ENCODE data around the gene PCDHGA1.
"Not testable (repeated sequence)": the region's sequence is repeated elsewhere in the genome, so short reads cannot be mapped to it uniquely, and the experiment has no call there.

PCDHGA1 gene

DNA sequence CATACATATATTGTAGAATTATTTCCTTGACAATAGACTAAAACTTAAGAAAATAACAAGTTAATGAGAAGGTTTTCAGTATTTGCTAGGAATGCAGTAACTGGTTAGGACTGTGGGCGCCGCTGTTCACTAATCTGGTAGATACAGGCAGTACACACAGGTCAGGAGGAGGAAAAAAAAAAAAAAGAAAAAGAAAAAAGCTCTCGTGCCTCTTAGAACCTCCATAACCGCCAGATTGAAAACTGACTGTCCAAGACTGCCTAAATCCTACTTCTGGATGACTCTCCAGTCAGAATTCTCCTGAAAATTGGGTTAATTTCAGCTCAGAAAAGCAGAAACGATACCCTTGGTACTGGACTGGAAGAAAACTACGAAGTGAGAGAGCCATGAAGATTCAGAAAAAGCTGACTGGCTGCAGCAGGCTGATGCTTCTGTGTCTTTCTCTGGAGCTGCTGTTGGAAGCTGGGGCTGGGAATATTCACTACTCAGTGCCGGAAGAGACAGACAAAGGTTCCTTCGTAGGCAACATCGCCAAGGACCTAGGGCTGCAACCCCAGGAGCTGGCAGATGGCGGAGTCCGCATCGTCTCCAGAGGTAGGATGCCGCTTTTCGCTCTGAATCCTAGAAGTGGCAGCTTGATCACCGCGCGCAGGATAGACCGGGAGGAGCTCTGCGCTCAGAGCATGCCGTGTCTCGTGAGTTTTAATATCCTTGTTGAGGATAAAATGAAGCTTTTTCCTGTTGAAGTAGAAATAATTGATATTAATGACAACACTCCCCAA, at the start of gene PCDHGA1:
Gene PCDHGA1 (plus strand): TSS at position 216 of the 782 bp plus-strand sequence.
- no peak for FAIRE-seq

DNA sequence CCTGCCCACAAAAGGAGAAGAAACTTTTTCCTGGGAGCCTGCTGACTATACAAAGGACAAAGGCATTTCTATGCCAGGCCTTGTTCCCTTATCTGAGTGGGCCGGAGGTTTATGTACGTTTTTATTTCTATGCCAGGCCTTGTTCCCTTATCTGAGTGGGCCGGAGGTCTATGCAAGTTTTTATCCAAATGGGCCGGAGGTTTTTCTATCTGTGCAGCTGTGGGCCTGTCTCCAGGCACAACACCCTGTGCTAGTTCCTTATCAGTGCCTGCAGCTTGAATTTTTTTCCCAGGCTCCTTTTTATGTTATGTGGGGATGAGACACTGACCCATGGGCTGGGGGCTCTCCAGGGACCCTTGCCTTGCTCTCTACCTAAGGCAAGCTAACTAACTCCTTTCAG, 31.9 kb upstream of the PCDHGA1 start:
- no peak for FAIRE-seq

- no peak for FAIRE-seq
Measured at GRCh38 chr5:141303756-141304155, 26.6 kb upstream of the PCDHGA1 start, which contains the start of gene SLC25A2. Gene SLC25A2 (minus strand): TSS chr5:141304049. CDS start chr5:141303865, 184 bp downstream.

DNA sequence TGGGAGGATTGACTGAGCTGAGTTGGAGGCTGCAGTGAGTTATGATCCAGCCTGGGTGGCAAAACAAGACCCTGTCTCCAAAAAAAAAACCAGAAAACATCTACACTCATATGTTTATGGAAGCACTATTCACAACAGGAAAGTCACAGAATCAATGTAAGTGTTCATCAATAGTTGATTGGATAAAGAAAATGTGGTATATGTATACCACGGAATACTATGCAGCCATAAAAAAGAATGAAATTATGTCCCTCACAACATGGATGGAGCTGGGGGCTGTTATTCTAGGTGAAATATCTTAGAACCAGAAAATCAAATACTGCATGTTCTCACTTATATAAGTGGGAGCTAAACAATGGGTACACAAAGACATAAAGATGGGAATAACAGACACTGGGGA, 23.7 kb upstream of the PCDHGA1 start:
- FAIRE-seq: no peak

DNA sequence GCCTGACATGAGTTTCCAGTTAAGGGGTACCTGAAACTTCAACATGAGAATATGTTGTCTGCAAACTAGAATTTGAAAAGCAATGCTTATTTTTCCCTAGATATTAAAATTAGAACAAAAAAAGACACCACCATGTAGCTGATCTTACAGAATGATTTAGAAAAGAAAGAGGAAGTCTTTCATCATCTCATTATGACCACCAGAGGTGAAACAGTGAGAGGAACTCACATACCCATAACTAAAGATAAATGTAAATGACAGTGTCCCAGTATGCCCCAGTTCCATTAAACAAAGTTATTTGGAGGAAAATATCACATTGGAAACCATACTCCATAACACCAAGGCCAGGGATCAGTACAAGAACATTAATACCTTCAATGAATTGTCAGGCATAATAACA, 16.6 kb upstream of the PCDHGA1 start:
- FAIRE-seq: no peak

- not testable (repeated sequence) for FAIRE-seq
Measured at GRCh38 chr5:141316963-141317362, 13.4 kb upstream of the PCDHGA1 start.

- no peak for FAIRE-seq
Measured at GRCh38 chr5:141319202-141319601, 11.1 kb upstream of the PCDHGA1 start.

GRCh38 chr5:141319699-141320098, 10.6 kb upstream of the PCDHGA1 start:
- no peak for FAIRE-seq

- no peak for FAIRE-seq
Measured at GRCh38 chr5:141320225-141321169, 9.8 kb upstream of the PCDHGA1 start, which contains the start of gene TAF7. Gene TAF7 (minus strand): TSS chr5:141320784. CDS start chr5:141320044, 740 bp downstream.

- FAIRE-seq: no peak
Measured at GRCh38 chr5:141322261-141322660, 8.1 kb upstream of the PCDHGA1 start.

GRCh38 chr5:141326088-141326854, 4.0 kb upstream of the PCDHGA1 start:
- no peak for FAIRE-seq

- no peak for FAIRE-seq
Measured at GRCh38 chr5:141328231-141328630, 2.1 kb upstream of the PCDHGA1 start.

DNA sequence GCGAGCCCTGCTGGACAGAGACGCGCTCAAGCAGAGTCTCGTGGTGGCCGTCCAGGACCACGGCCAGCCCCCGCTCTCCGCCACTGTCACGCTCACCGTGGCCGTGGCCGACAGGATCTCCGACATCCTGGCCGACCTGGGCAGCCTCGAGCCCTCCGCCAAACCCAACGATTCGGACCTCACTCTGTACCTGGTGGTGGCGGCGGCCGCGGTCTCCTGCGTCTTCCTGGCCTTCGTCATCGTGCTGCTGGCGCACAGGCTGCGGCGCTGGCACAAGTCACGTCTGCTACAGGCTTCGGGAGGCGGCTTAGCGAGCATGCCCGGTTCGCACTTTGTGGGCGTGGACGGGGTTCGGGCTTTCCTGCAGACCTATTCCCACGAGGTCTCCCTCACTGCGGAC, 2.3 kb downstream of the PCDHGA1 start:
- not testable (repeated sequence) for FAIRE-seq

GRCh38 chr5:141338538-141339306, 8.4 kb downstream of the PCDHGA1 start, which contains the start of gene PCDHGA2:
Gene PCDHGA2 (plus strand): TSS chr5:141338760.
- no peak for FAIRE-seq

DNA sequence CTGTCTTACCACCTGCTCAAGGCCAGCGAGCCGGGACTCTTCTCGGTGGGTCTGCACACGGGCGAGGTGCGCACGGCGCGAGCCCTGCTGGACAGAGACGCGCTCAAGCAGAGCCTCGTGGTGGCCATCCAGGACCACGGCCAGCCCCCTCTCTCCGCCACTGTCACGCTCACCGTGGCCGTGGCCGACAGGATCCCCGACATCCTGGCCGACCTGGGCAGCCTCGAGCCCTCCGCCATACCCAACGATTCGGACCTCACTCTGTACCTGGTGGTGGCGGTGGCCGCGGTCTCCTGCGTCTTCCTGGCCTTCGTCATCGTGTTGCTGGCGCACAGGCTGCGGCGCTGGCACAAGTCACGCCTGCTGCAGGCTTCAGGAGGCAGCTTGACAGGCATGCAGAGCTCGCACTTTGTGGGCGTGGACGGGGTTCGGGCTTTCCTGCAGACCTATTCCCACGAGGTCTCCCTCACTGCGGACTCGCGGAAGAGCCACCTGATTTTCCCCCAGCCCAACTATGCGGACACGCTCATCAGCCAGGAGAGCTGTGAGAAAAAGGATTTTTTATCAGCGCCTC, 10.6 kb downstream of the PCDHGA1 start:
- not testable (repeated sequence) for FAIRE-seq

GRCh38 chr5:141342773-141343172, 12.5 kb downstream of the PCDHGA1 start:
- FAIRE-seq: no peak

- FAIRE-seq: no peak
Measured at GRCh38 chr5:141343242-141343952, 13.1 kb downstream of the PCDHGA1 start, which contains the start of gene PCDHGA3. Gene PCDHGA3 (plus strand): TSS chr5:141343829. CDS start chr5:141344034, 205 bp downstream.

DNA sequence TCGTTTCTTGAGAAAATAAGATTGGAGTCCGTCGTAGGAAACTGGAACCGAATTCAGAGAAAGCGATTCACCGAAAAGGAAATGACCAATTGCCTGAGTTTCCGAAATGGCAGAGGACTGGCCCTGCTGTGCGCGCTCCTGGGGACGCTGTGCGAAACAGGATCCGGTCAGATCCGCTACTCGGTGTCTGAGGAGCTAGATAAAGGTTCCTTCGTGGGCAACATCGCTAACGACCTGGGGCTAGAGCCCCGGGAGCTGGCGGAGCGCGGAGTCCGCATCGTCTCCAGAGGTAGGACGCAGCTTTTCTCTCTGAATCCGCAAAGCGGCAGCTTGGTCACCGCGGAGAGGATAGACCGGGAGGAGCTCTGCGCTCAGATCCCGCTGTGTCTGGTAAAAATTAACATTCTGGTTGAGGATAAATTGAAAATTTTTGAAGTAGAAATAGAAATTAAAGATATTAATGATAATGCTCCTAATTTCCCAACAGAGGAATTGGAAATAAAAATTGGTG, 13.7 kb downstream of the PCDHGA1 start:
- no peak for FAIRE-seq

GRCh38 chr5:141345327-141345726, 15.0 kb downstream of the PCDHGA1 start:
- no peak for FAIRE-seq

DNA sequence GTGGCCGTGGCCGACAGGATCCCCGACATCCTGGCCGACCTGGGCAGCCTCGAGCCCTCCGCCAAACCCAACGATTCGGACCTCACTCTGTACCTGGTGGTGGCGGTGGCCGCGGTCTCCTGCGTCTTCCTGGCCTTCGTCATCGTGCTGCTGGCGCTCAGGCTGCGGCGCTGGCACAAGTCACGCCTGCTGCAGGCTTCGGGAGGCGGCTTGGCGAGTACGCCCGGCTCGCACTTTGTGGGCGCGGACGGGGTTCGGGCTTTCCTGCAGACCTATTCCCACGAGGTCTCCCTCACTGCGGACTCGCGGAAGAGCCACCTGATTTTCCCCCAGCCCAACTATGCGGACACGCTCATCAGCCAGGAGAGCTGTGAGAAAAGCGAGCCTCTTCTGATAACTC, 15.7 kb downstream of the PCDHGA1 start:
- FAIRE-seq: not testable (repeated sequence)

All from colon (tissue), 2 donors.